K562 treated with DMSO at 1 percent for 4 hours (cell line): ENCODE results near the gene SLC4A11. TPM values are rescaled to one million over a fixed set of nuclear protein-coding genes. Genes with fewer than 3 reads are reported as not detected.

Source experiments
- total RNA-seq: library from RNA; unstranded; fragments of 300-600 nt; gene quantifications from 2 replicates; pipeline ENCODE4 v1.2.3, GENCODE V29; 2022; ENCODE audit not compliant: insufficient read depth

The SLC4A11 gene
- total RNA-seq = 0.46 TPM in 1 of 2 replicates, not detected in the other

DNA sequence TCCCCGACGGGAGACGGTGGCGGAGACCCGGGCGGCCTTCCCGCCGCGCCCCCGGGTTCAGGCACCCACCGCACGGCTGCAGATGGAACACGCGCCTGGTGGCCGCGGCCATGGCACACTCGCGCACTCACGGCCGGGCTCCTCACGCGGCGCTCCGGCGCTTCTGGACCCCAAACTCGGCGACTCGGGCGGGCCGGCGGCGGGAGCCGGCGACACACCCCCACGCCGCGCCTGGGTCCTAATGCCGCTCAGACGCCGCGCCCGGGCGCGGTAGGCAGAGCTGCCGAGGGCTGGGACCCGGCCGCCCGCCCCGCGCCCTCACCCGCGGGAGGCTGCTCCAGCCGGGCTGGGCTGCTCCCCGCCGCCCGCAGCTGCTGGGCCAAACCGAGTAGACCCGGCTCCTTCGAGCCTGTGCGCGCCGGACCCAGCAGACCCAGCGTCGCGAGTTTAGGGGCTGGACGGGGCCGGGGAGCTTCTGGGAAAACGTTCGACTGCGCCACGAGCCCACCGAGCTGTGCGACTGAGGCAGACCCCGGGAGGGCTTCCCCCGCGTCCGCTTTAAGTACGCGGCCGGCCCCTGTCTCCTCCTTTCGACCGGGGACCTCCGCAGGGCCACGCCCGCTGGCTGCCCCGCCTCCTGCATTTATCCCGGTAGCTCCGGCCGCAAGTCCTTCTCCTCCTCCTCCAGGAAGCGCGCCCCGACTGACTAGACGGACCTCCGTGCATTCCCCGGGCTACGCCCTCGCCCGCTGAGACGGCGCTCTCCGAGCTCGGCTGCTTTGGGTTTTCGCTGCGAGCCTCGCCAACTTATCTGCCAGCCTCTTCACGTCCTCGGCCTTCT lies at the start of gene SLC4A11:
SLC4A11 (minus strand) TSS at position 165 of the 841 bp plus-strand sequence; CDS start at position 112, 53 bp downstream.

GRCh38 chr20:3209257-3209945 lies 29.6 kb downstream of the SLC4A11 start, which contains the start of gene ITPA:
Gene ITPA, plus strand, starts transcription at chr20:3209498. Its CDS starts 54 bp downstream, at chr20:3209552.

GRCh38 chr20:3204124-3204794 lies 34.7 kb downstream of the SLC4A11 start, which contains the start of gene DDRGK1:
Gene DDRGK1, minus strand, starts transcription at chr20:3204682. Its CDS starts 55 bp downstream, at chr20:3204627.

Other genes with a start within 250 kb of the SLC4A11 start
- not detected in 2 replicates for gene GNRH2, start 195.6 kb downstream of the SLC4A11 start, total RNA-seq
- gene MRPS26, start 193.1 kb downstream of the SLC4A11 start, total RNA-seq = 26.8 and 31.2 TPM in 2 replicates
- gene OXT, start 167.6 kb downstream of the SLC4A11 start, total RNA-seq = not detected in 2 replicates
- not detected in 2 replicates for gene AVP, start 154.5 kb downstream of the SLC4A11 start, total RNA-seq
- gene FASTKD5, start 79.3 kb downstream of the SLC4A11 start, total RNA-seq = 12.9 and 19.2 TPM in 2 replicates
- gene UBOX5, start 79.3 kb downstream of the SLC4A11 start, total RNA-seq = 3.0 and 3.7 TPM in 2 replicates
- 2.2 and 2.4 TPM in 2 replicates for gene LZTS3, start 65.6 kb downstream of the SLC4A11 start, total RNA-seq
- 28.3 and 29.0 TPM in 2 replicates for gene DDRGK1, start 34.5 kb downstream of the SLC4A11 start, total RNA-seq
- 38.6 and 52.7 TPM in 2 replicates for gene ITPA, start 29.7 kb downstream of the SLC4A11 start, total RNA-seq
- gene DNAAF9, start 168.5 kb upstream of the SLC4A11 start, total RNA-seq = 1.2 and 2.0 TPM in 2 replicates
- 7.6 and 9.3 TPM in 2 replicates for gene ATRN, start 231.8 kb upstream of the SLC4A11 start, total RNA-seq